Endothelial cell of umbilical vein (primary cell): ENCODE data around the gene DNA2. TPM values are rescaled to one million over a fixed set of nuclear protein-coding genes. Genes with fewer than 3 reads are reported as not detected.

ENCODE experiments used
- BruUV-seq: library from RNA; stranded (reverse); fragments of 400-500 nt; replicated peaks from 2 replicates; lab custom pipeline; 2021; lab: Mats Ljungman, UMichigan
- CTCF ChIA-PET: fragments of 300-600, 350-600 bp; sonication (Branson Sonifier 250); formaldehyde crosslinking; loops from one replicate; lab custom pipeline; 2021; ENCODE audit warnings: antibody characterized with exemption, inconsistent platforms; lab: Charles Lee
- POLR2A ChIA-PET: fragments of 300-600, 350-600 bp; sonication (Branson Sonifier 250); formaldehyde crosslinking; loops from one replicate; lab custom pipeline; 2021; ENCODE audit warnings: antibody characterized with exemption, inconsistent platforms; lab: Charles Lee
- DNase-seq: peaks from one replicate; pipeline ENCODE4 v3.0.0-alpha.2; 2011; ENCODE audit warnings: low read depth, low spot score
- FAIRE-seq: peaks from 2 replicates; lab custom pipeline; 2011; peaks lifted over from hg19 to GRCh38; lab: Jason Lieb, UNC
- H2AFZ ChIP-seq: 2 replicates; pipeline ENCODE4 v1.6.0; 2012; ENCODE audit warnings: low read depth, low read length, control low read depth, inconsistent platforms
- H3K27ac ChIP-seq: 2 replicates; pipeline ENCODE4 v1.5.1; 2011; ENCODE audit warnings: low read depth, mild to moderate bottlenecking, control low read depth, low read length, moderate library complexity; ENCODE audit not compliant: insufficient read depth
- H3K27me3 ChIP-seq, 2 experiments: 2 replicates each; pipeline versions ENCODE4 v1.6.0 to v1.6.1; 2011; ENCODE audit warnings: low read length in 2 of 2, mixed read lengths in 1 of 2; ENCODE audit not compliant: control insufficient read depth in 2 of 2, insufficient read depth in 2 of 2
- H3K36me3 ChIP-seq, 2 experiments: 2 replicates in 1 of 2; 3 replicates in 1 of 2; pipeline ENCODE4 v1.5.1; 2011; ENCODE audit warnings: low read length in 2 of 2, mild to moderate bottlenecking in 1 of 2, moderate library complexity in 1 of 2; ENCODE audit not compliant: control insufficient read depth in 2 of 2, insufficient read depth in 2 of 2; ENCODE audit errors: extremely low read depth in 1 of 2
- H3K4me1 ChIP-seq: 3 replicates; pipeline ENCODE4 v1.5.1; 2011; ENCODE audit warnings: mild to moderate bottlenecking, low read length; ENCODE audit not compliant: control insufficient read depth, insufficient read depth; ENCODE audit errors: extremely low read depth
- H3K4me2 ChIP-seq: 2 replicates; pipeline ENCODE4 v1.6.1; 2011; ENCODE audit warnings: low read length, control low read depth, mixed read lengths; ENCODE audit not compliant: insufficient read depth
- H3K4me3 ChIP-seq, 3 experiments: fragments of 200-600 bp in 1 of 3; sonication (generic), shearing (Covaris generic) in 1 of 3; replicated peaks in 1 of 3; 2 replicates each; pipeline ENCODE4 v1.5.1; 2011 to 2016; ENCODE audit warnings: control low read depth in 3 of 3, low read length in 3 of 3, mild to moderate bottlenecking in 2 of 3, inconsistent platforms in 1 of 3, low read depth in 1 of 3, moderate library complexity in 1 of 3; ENCODE audit not compliant: insufficient read depth in 1 of 3
- H3K79me2 ChIP-seq: 2 replicates; pipeline ENCODE4 v1.6.0; 2012; ENCODE audit warnings: low read length, inconsistent platforms; ENCODE audit not compliant: control insufficient read depth, insufficient read depth
- H3K9ac ChIP-seq: replicated peaks from 2 replicates; pipeline ENCODE3; 2011; ENCODE audit warnings: low read length, control low read depth; ENCODE audit not compliant: insufficient read depth; ENCODE audit errors: extremely low read depth
- H3K9me1 ChIP-seq: replicated peaks from 3 replicates; pipeline ENCODE4 v1.6.0; 2011; ENCODE audit warnings: mild to moderate bottlenecking, low read length; ENCODE audit not compliant: control insufficient read depth, insufficient read depth; ENCODE audit errors: extremely low read depth
- H3K9me3 ChIP-seq: replicated peaks from 2 replicates; pipeline ENCODE4 v1.5.1; 2012; ENCODE audit warnings: low read length, inconsistent platforms; ENCODE audit not compliant: control insufficient read depth, insufficient read depth
- H4K20me1 ChIP-seq: replicated peaks from 2 replicates; pipeline ENCODE3; 2011; ENCODE audit warnings: mild to moderate bottlenecking, low read length; ENCODE audit not compliant: control insufficient read depth, insufficient read depth; ENCODE audit errors: extremely low read depth
- EZH2 ChIP-seq: IDR thresholded peaks from 2 replicates; pipeline ENCODE4 v1.6.1; 2012; ENCODE audit warnings: borderline replicate concordance, low read depth, mild to moderate bottlenecking, moderate library complexity, low read length, inconsistent platforms; ENCODE audit not compliant: severe bottlenecking
- FOS ChIP-seq: IDR thresholded peaks from 2 replicates; pipeline ENCODE4 v1.6.1; 2011; ENCODE audit warnings: mild to moderate bottlenecking, low read length, moderate library complexity, borderline replicate concordance; ENCODE audit not compliant: insufficient read depth
- GATA2 ChIP-seq: IDR thresholded peaks from 2 replicates; pipeline ENCODE4 v1.7.0; 2011; ENCODE audit warnings: low read depth, mild to moderate bottlenecking, moderate library complexity, mixed read lengths, low read length; ENCODE audit not compliant: insufficient read length, insufficient read depth
- JUN ChIP-seq: IDR thresholded peaks from 2 replicates; pipeline ENCODE4 v1.6.1; 2011; ENCODE audit warnings: borderline replicate concordance, low read depth; ENCODE audit not compliant: insufficient read length, insufficient read depth
- MYC ChIP-seq: IDR thresholded peaks from one replicate; pipeline ENCODE4 v1.6.1; 2011; ENCODE audit warnings: mild to moderate bottlenecking, low read depth, low read length
- POLR2A ChIP-seq: IDR thresholded peaks from 2 replicates; pipeline ENCODE4 v1.6.1; 2012; ENCODE audit warnings: low read depth, mild to moderate bottlenecking, control low read depth, low read length
- POLR2AphosphoS5 ChIP-seq: IDR thresholded peaks from 2 replicates; pipeline ENCODE4 v1.6.1; 2012; ENCODE audit warnings: low read depth, mild to moderate bottlenecking, control low read depth, low read length, moderate library complexity; ENCODE audit not compliant: insufficient read depth
- dilution Hi-C: fragments of 300-500 bp; cut with MboI; formaldehyde crosslinking; loops from one replicate; pipeline ENCODE4 v1.15.0; 2019; ENCODE audit warnings: low sequenced_read_pairs; ENCODE audit not compliant: extremely low pct_ligation_motif_present
- intact Hi-C: fragments of 100-400 bp; cut with micrococcal nuclease; formaldehyde crosslinking; loops from one replicate; pipeline ENCODE4 v1.10.0; 2022
- polyA plus RNA-seq, 4 experiments: library from polyadenylated mRNA; depleted of rRNA in 3 of 4; stranded (reverse) in 3 of 4; unstranded in 1 of 4; fragments of >200 nt; gene quantifications; 2 replicates each; pipeline versions ENCODE4 v1.2.1 to v1.2.3, GENCODE V29; 2011 to 2012; ENCODE audit warnings: missing spikeins in 1 of 4
- total RNA-seq: library from RNA; stranded (reverse); gene quantifications from 2 replicates; pipeline ENCODE4 v1.2.3, GENCODE V29; 2021
- TF ChIP-seq, protein P1 (sequence below): IDR thresholded peaks from 2 replicates; pipeline ENCODE4 v1.6.1; 2011; ENCODE audit not compliant: insufficient read depth, insufficient read length
- TF ChIP-seq, protein P2 (sequence below), 2 donors: IDR thresholded peaks; 1 replicate in 1 of 2; 2 replicates in 1 of 2; pipeline ENCODE4 v1.5.1; 2011; ENCODE audit warnings: low read length in 2 of 2, mild to moderate bottlenecking in 2 of 2, moderate library complexity in 2 of 2, control low read depth in 1 of 2, inconsistent platforms in 1 of 2, low read depth in 1 of 2; ENCODE audit not compliant: insufficient read depth in 1 of 2; ENCODE audit errors: extremely low read depth in 1 of 2

DNA2 gene
- total and polyA plus RNA-seq, 2 donors (not counting 3 experiments of a cell fraction or from before 2014, with no cell fraction given) = 3.5 to 18.1 TPM

DNA sequence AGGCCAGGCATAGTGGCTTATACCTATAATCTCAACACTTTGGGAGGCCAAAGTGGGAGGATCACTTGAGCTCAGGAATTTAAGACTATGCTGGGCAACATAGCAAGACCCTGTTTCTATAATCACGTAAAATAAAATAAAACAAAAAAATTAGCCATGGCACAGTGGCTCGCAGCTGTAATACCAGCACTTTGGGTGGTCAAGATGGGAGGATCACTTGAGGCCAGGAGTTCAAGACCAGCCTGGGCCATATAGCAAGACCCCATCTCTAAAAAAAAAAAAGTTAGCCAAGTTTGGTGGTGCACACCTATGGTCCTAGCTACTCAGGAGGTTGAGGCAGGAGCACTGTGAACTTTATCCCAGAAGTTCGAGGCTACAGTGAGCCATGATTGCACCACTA lies 30.9 kb downstream of the DNA2 start:
- H3K4me3 ChIP-seq = no peak overlapping the region
- no peak for FAIRE-seq
- H3K9me1 ChIP-seq = no peaks in the 10 kb centered on the region
- dilution Hi-C loops (no loop called here), intact Hi-C loops (no loop called here)
- H4K20me1 ChIP-seq = no peaks in the 10 kb centered on the region
- no peaks in the 10 kb centered on the region for H3K79me2 ChIP-seq
- TF ChIP-seq MYC = no peak
- no peak for TF ChIP-seq JUN
- no peak for TF ChIP-seq GATA2
- no peak for TF ChIP-seq EZH2
- TF ChIP-seq POLR2A = no peak
- TF ChIP-seq FOS = no peak
- no peak for TF ChIP-seq POLR2AphosphoS5
- TF ChIP-seq, protein P1, sequence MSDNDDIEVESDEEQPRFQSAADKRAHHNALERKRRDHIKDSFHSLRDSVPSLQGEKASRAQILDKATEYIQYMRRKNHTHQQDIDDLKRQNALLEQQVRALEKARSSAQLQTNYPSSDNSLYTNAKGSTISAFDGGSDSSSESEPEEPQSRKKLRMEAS = no peak
- TF ChIP-seq, protein P2, sequence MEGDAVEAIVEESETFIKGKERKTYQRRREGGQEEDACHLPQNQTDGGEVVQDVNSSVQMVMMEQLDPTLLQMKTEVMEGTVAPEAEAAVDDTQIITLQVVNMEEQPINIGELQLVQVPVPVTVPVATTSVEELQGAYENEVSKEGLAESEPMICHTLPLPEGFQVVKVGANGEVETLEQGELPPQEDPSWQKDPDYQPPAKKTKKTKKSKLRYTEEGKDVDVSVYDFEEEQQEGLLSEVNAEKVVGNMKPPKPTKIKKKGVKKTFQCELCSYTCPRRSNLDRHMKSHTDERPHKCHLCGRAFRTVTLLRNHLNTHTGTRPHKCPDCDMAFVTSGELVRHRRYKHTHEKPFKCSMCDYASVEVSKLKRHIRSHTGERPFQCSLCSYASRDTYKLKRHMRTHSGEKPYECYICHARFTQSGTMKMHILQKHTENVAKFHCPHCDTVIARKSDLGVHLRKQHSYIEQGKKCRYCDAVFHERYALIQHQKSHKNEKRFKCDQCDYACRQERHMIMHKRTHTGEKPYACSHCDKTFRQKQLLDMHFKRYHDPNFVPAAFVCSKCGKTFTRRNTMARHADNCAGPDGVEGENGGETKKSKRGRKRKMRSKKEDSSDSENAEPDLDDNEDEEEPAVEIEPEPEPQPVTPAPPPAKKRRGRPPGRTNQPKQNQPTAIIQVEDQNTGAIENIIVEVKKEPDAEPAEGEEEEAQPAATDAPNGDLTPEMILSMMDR (IDR thresholded peaks at IDR 0.05; ENCODE audit: extremely low read depth in 1 of 2, insufficient read depth in 1 of 2, low read depth in 1 of 2, low read length in 2 of 2) = no peak
- H3K4me1 ChIP-seq = no peaks in the 10 kb centered on the region
- no peak overlapping the region for H2AFZ ChIP-seq
- no peak for DNase-seq
- ChIA-PET POLR2A (no interaction called here), CTCF (interaction anchor here (1.3 kb wide), 1 partner anchor 10 kb away, joined by 3 read pairs; no protein-coding TSS in a partner anchor)
- H3K9ac ChIP-seq = no peak overlapping the region
- BruUV-seq = no TSS peak
- no peaks in the 10 kb centered on the region for H3K9me3 ChIP-seq
- H3K36me3 ChIP-seq = no peaks in the 10 kb centered on the region
- no peaks in the 10 kb centered on the region for H3K27me3 ChIP-seq
- no peak overlapping the region for H3K27ac ChIP-seq
- H3K4me2 ChIP-seq = no peak overlapping the region
